ACHN (cell line): Measurements from ENCODE around the gene CCNE1.
A peak's percentile ranks its signal among the peaks of the same experiment; 100 is the strongest.

Experiments
- DNase-seq: peaks from one replicate; pipeline ENCODE4 v3.0.0-alpha.2; 2015
- in situ Hi-C: cut with HindIII; loops from 2 replicates; pipeline ENCODE4 v1.10.0; 2017; ENCODE audit warnings: low sequenced_read_pairs, low pct_ligation_motif_present, low pct_unique_long_range_greater_than_20kb

CCNE1 gene

DNA sequence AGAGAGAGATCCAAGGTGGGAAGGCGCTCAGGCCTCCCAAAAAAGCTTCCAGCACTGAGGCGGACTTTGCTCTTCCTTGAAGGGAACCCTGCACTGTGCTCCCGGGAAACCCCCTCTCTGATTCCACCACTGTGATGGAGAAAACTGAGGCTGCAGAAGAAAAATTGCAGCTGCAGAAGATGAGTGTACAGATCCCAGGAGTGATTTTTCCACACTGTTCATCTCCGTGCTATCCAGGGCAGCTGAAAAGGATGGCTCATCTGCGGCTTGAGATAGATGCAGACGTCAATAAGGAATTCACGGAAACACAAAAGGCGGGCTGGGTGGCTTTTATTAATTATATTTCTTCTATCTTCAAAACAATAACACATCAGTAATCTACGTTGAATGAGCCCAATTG lies 26.2 kb downstream of the CCNE1 start:
- in situ Hi-C loops: no loop called here
- DNase-seq: no peak

- in situ Hi-C loops: no loop called here
- DNase-seq: no peak
Observed at GRCh38 chr19:29840066-29840950, 28.5 kb downstream of the CCNE1 start.

GRCh38 chr19:29841209-29841558 lies 29.4 kb downstream of the CCNE1 start:
- in situ Hi-C loops: no loop called here
- DNase-seq: peak; percentile 2

GRCh38 chr19:29841559-29842367 lies 30.0 kb downstream of the CCNE1 start:
- peak; percentile 47 for DNase-seq
- in situ Hi-C loops: no loop called here

- in situ Hi-C loops: no loop called here
- no peak for DNase-seq
Observed at GRCh38 chr19:29842471-29843179, 30.8 kb downstream of the CCNE1 start.

GRCh38 chr19:29843180-29844051 lies 31.6 kb downstream of the CCNE1 start:
- in situ Hi-C loops: no loop called here

GRCh38 chr19:29844891-29845573 lies 33.2 kb downstream of the CCNE1 start:
- DNase-seq: peak; percentile 90
- in situ Hi-C loops: no loop called here

More at GRCh38 chr19:29843180-29844051, 31.6 kb downstream of the CCNE1 start:
- no peak for DNase-seq

DNA sequence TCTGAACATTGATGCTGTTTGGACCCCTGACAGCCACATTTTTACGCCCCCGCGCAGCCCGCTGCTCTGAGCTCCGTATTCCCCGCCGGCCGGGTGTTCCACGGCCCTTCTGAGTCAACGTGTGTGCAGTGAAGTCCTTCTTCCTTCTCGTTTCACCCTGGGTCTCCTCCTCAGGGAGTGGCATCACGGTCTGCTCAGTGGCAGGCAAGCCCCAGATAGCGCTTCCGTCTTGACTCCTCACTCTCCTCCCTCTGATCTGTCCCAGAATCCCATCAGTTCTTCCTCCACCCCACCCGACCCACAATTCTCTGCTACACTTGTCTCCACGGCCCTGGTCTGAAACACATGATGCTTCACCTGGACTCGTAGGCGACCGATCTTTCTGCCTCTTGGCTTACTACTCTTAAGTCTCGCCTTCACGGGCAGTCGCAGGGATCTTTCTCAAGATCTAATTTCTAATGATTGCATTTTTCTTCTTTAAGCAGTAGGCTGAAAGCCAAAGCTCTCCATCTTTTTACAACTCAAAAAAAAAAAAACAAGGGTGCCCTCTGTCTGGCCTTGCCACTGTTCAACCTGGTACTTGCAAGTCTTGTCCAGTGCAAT lies 33.9 kb downstream of the CCNE1 start:
- in situ Hi-C loops: no loop called here
- DNase-seq: peak; percentile 61

DNA sequence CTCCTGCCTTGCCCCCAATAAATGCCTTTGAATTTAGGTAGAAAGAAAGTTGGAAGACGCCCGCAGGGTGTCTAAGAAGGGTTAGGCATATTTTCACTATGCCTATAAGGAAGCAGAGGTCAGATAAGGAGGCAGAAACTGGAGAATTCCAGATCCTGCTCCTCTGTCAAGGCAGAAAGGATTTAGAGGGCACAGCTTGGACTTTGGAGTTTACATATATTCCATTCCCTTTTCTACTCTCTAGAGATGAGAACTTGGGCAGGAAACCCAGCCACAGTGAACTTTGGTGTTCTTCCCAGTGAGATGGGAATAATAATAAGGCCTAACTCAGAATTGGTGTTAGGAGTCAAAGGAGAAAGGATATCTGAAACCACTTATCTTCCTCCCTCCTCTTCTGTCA lies 37.4 kb downstream of the CCNE1 start:
- in situ Hi-C loops: no loop called here
- DNase-seq: no peak

DNA sequence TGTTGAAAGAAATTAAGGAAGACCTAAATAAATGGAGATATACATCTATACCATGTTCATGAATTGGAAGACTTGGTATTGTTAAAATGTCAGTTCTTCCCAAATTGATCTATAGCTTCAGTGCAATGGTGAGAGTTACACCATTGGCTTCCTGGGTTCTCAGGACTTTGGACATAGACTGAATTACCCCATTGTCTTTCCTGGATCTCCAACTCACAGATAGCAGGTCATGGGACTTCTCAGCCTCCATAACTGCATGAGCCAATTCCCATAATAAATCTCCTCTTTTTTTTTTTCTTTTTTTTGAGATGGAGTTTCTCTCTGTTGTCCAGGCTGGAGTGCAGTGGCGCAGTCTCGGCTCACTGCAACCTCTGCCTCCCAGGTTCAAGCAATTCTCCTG lies 38.7 kb downstream of the CCNE1 start:
- in situ Hi-C loops: no loop called here
- DNase-seq: no peak

DNA sequence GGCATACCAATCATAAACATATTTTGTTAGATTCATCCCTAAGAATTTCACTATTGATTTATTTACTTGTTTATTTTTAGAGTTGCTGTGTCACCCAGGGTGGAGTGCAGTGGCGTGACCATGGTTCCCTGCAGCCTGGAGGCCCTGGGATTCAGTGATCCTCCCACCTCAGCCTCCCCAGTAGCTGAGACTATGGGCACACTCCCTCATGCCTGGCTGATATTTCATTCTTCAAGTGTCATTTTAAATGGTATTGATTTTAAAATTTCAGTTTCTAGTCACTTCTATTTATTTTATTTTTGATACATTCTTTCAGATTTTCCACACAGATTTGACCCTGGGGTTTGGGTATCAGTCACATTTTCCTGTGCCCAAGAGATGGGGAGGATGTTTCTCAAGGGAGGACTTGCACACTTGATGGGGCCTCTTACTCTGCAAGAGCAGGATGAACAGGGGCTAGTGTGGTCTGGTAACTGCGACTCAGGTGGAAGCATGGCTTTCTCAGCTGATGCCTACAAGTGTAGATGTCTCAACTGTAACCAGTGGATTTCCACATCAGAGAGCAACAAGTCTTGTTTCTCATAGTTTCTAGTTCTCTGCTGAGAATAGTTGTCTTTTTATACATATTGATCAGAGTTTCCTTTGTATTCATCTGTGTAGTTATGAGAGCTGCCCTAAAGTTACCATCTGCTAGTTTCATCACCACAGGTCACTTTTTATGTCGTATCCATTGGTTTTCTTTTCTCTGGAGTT lies 40.2 kb downstream of the CCNE1 start:
- in situ Hi-C loops: no loop called here
- no peak for DNase-seq

DNA sequence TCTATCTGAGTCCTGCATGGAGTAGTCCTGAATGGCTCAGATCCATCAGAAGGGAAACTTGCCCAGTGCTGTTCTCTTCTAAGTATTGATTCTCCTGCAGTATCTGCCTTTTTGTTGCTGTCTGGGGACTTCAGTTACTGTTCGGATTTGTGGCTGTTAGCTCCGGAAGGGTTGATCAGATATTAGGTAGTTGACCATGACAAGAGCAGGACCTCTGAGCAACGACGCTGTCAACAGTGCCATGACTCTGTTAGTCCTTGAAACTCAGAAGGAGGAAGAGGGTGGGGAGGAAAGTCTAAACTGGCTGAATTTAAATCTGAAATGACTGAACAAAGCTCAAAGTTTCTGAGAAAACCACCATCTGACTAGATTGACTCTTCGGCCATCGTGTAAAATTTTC lies 42.2 kb downstream of the CCNE1 start:
- DNase-seq: no peak
- in situ Hi-C loops: no loop called here

DNA sequence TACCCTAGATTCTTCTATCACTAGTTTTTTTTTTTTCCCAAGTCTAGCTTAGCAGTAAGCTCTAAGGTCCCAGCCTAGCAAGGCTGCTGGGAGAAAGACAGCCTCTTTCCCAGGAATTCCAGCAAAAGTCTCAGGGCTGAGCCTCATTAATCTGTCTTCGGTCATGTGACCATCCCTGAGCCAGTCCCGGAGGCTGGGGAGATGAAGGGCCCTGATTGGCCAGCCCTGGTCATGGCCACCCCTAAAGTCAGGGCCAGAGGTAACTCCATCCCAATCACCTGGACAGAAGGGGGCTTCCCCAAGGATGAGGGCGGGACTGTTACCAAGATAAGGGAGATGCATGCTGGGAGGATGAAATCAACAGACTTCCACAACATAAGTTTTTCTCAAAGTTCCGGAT lies 43.3 kb downstream of the CCNE1 start:
- no peak for DNase-seq
- in situ Hi-C loops: no loop called here

GRCh38 chr19:29855741-29856500 lies 44.1 kb downstream of the CCNE1 start:
- DNase-seq: no peak
- in situ Hi-C loops: no loop called here

GRCh38 chr19:29858000-29858596 lies 46.3 kb downstream of the CCNE1 start:
- in situ Hi-C loops: no loop called here
- peak; percentile 25 for DNase-seq

DNA sequence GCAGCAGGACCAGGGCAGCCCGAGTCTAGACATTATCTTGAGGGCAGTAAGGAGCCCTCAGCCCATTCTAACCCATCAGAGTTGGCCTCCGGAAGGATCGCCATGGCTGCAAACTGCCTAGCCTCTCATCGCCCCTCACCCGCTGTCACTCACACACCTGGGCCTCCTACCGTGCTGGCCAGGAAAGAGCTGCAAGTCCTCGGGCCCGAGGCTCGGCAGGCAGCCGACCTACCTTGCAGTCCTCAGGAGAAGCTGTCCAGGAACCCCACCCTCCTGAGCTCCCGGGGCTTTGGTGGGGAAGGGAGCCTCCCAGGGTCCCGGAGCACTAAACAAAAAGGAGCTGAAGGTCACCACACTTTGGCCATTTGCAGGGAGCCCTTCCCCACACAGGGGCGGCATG lies 46.8 kb downstream of the CCNE1 start:
- DNase-seq: no peak
- in situ Hi-C loops: no loop called here
